Myometrial cell (primary cell): ENCODE results near the gene SERPINA7. TPM values are rescaled to one million over a fixed set of nuclear protein-coding genes. Genes with fewer than 3 reads are reported as not detected.

Experiments
- total RNA-seq: library from RNA; depleted of rRNA; stranded (reverse); fragments of >200 nt; gene quantifications from 2 replicates; pipeline ENCODE4 v1.2.3, GENCODE V29; 2015

SERPINA7 gene, protein sequence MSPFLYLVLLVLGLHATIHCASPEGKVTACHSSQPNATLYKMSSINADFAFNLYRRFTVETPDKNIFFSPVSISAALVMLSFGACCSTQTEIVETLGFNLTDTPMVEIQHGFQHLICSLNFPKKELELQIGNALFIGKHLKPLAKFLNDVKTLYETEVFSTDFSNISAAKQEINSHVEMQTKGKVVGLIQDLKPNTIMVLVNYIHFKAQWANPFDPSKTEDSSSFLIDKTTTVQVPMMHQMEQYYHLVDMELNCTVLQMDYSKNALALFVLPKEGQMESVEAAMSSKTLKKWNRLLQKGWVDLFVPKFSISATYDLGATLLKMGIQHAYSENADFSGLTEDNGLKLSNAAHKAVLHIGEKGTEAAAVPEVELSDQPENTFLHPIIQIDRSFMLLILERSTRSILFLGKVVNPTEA
- not detected in 2 replicates for total RNA-seq

DNA sequence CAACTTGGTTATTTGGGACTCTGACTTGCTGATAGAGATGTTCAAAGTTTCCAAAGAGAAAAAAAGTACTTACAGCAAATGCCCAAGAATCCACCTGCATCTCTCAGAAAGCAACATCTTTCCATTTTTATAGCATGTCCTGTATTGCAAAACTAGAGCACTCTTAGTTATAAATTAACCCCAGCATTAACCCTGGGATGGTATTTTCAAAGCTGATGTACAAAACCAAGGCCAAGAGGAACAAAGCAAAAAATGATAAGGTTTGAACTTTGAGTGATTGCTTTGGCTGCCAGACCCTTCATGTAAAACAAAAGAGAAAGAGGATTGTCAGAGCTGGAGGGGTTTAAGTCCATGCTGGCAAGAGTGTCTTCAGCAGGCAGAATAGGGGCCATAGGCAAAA is at the start of gene SERPINA7:
TSS of gene SERPINA7 (minus strand) at position 103 of the 400 bp plus-strand sequence. CDS start 1,669 bp downstream, outside the sequence.

Other genes with a start within 250 kb of the SERPINA7 start
- 1.2 TPM in 2 replicates for gene NRK, start 216.2 kb downstream of the SERPINA7 start, total RNA-seq
- 2.5 and 2.9 TPM in 2 replicates for gene PWWP3B, start 129.6 kb upstream of the SERPINA7 start, total RNA-seq